Ramos (cell line): ENCODE results near the gene ANKRD62.

Source experiments
- in situ Hi-C: fragments of 300-500 bp; cut with MboI; formaldehyde crosslinking; loops from one replicate; pipeline ENCODE4 v1.14.3; 2022; ENCODE audit warnings: low sequenced_read_pairs; ENCODE audit not compliant: unreplicated experiment

Gene ANKRD62

GRCh38 chr18:12093520-12094257 is at the start of gene ANKRD62:
Gene ANKRD62, plus strand, starts transcription at chr18:12093843. Its CDS starts 175 bp downstream, at chr18:12094018.
- in situ Hi-C loops: no loop called here

GRCh38 chr18:12044591-12044990 is 49.1 kb upstream of the ANKRD62 start:
- in situ Hi-C loops: loop anchor here (10.0 kb wide), 1 partner anchor 390 kb away; no protein-coding TSS in a partner anchor

GRCh38 chr18:12046046-12046750 is 47.4 kb upstream of the ANKRD62 start:
- in situ Hi-C loops: loop anchor here (10.0 kb wide), 1 partner anchor 391 kb away; no protein-coding TSS in a partner anchor

GRCh38 chr18:12046751-12047335 is 46.8 kb upstream of the ANKRD62 start:
- in situ Hi-C loops: loop anchor here (10.0 kb wide), 1 partner anchor 392 kb away; no protein-coding TSS in a partner anchor

GRCh38 chr18:12048010-12048826 is 45.4 kb upstream of the ANKRD62 start:
- in situ Hi-C loops: loop anchor here (10.0 kb wide), 1 partner anchor 393 kb away; no protein-coding TSS in a partner anchor

GRCh38 chr18:12048827-12049175 is 44.8 kb upstream of the ANKRD62 start:
- in situ Hi-C loops: loop anchor here (10.0 kb wide), 1 partner anchor 394 kb away; no protein-coding TSS in a partner anchor

GRCh38 chr18:12049978-12050811 is 43.4 kb upstream of the ANKRD62 start:
- in situ Hi-C loops: loop anchor here (10.0 kb wide), 1 partner anchor 395 kb away; no protein-coding TSS in a partner anchor

- in situ Hi-C loops: no loop called here
Observed at GRCh38 chr18:12052866-12053265, 40.8 kb upstream of the ANKRD62 start.

GRCh38 chr18:12053289-12053688 is 40.4 kb upstream of the ANKRD62 start:
- in situ Hi-C loops: no loop called here

- in situ Hi-C loops: no loop called here
Observed at GRCh38 chr18:12056034-12056883, 37.4 kb upstream of the ANKRD62 start.

GRCh38 chr18:12056884-12057402 is 36.7 kb upstream of the ANKRD62 start:
- in situ Hi-C loops: no loop called here

- in situ Hi-C loops: no loop called here
Observed at GRCh38 chr18:12057419-12058039, 36.1 kb upstream of the ANKRD62 start.

GRCh38 chr18:12059334-12060181 is 34.1 kb upstream of the ANKRD62 start:
- in situ Hi-C loops: no loop called here

- in situ Hi-C loops: no loop called here
Observed at GRCh38 chr18:12060182-12060870, 33.3 kb upstream of the ANKRD62 start.

GRCh38 chr18:12061685-12062084 is 32.0 kb upstream of the ANKRD62 start:
- in situ Hi-C loops: no loop called here

- in situ Hi-C loops: no loop called here
Observed at GRCh38 chr18:12062974-12063373, 30.7 kb upstream of the ANKRD62 start.
